MM.1S (cell line): ENCODE measurements around the gene PSG6.
"Not testable (repeated sequence)": the region's sequence is repeated elsewhere in the genome, so short reads cannot be mapped to it uniquely, and the experiment has no call there.

Experiments
- EZH2 ChIP-seq: fragments of 300-600 bp; sonication (generic); optimal IDR thresholded peaks from 2 replicates; pipeline ENCODE3; 2017; ENCODE audit warnings: low read depth, mild to moderate bottlenecking, antibody characterized with exemption, low read length, mixed read lengths
- EZH2phosphoT487 ChIP-seq: fragments of 300-600 bp; sonication (generic); IDR thresholded peaks from 2 replicates; pipeline ENCODE4 v1.6.1; 2018; ENCODE audit warnings: antibody characterized with exemption, low read length
- TF ChIP-seq, protein P1 (sequence below): fragments of 300-600 bp; sonication (generic); IDR thresholded peaks from 2 replicates; pipeline ENCODE4 v1.5.1; 2016; ENCODE audit warnings: antibody characterized with exemption, low read length, mixed read lengths

DNA sequence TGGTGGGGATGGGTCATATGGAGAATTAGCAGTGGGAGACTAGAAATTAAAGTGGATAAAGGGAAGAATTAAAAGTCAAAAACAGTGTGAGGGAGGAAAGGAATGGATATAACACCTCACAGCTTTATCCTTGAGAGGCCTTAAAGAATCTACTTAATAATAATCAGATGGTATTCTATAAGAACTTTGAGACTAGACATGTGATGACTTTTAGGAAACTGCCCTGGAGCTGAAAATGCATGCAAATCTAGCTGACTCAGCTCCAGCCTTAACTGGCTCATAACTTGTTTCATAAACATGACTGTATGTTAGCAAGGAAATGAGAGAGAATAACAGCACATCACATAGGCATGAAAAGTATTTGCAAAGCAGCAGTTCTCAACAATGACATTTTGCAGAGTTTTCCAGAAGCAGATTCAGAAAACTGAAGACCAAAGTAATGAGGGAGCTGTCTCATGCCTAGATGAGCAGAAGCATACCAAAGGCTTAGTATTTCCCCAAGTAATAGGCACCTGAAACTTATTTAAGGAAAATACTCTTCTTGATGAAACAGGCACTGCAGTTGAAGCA, 29.7 kb downstream of the PSG6 start:
- TF ChIP-seq, protein P1, sequence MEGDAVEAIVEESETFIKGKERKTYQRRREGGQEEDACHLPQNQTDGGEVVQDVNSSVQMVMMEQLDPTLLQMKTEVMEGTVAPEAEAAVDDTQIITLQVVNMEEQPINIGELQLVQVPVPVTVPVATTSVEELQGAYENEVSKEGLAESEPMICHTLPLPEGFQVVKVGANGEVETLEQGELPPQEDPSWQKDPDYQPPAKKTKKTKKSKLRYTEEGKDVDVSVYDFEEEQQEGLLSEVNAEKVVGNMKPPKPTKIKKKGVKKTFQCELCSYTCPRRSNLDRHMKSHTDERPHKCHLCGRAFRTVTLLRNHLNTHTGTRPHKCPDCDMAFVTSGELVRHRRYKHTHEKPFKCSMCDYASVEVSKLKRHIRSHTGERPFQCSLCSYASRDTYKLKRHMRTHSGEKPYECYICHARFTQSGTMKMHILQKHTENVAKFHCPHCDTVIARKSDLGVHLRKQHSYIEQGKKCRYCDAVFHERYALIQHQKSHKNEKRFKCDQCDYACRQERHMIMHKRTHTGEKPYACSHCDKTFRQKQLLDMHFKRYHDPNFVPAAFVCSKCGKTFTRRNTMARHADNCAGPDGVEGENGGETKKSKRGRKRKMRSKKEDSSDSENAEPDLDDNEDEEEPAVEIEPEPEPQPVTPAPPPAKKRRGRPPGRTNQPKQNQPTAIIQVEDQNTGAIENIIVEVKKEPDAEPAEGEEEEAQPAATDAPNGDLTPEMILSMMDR, result not testable (repeated sequence)
- TF ChIP-seq EZH2, EZH2phosphoT487: not testable (repeated sequence)
